Suppressor macrophage treated with lipopolysaccharide for 4 hours (primary cell): ENCODE measurements around the gene KIF13A.
"Not testable (repeated sequence)": the region's sequence is repeated elsewhere in the genome, so short reads cannot be mapped to it uniquely, and the experiment has no call there.

ENCODE experiments used
- DNase-seq: peaks from one replicate; pipeline ENCODE4 v3.0.0-alpha.2; 2020

KIF13A gene

GRCh38 chr6:17930321-17930993 is 57.0 kb downstream of the KIF13A start:
- DNase-seq = no peak

- no peak for DNase-seq
Measured at GRCh38 chr6:17928514-17929430, 58.7 kb downstream of the KIF13A start.

GRCh38 chr6:17927705-17928104 is 59.7 kb downstream of the KIF13A start:
- DNase-seq = no peak

DNA sequence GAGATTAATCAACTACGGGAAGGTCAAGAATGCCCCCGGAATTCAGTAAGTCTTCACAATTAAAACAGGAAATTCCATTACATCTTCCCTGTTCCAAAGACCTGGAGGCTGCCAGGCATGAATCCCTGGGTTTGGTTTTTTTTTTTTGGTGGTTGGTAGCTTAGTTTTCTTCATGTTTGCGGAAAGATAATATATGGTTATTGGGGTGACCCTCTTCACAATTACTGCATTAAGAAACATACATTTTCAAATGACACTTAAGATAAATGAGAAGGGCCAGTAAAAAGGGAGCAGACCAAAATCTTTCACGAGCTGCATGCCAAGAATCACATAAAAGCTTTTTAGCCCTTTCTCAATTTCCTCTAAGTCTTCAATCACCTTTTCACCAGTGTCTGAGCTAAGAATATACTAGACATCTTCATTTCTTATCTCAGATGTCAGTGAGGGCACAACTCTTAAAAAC is 64.0 kb downstream of the KIF13A start:
- no peak for DNase-seq

DNA sequence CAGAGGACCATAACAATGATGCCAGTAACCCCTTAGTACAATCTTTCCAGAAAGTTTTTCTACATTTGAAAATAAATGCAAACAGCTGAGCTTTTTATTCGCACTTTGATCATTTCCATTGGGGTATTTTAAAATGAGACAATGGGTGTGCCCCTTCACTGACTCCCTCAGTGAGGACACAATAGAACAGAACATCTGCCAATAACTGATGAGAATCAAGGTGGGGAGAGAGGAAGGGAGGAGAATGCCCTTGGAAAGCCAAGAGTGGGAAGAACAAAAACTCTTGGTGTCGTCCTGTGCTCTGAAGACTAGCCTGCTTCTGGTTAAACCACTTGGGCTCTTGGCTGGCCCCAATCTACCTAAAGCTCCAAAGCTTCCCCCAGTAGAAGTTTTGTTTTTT is 66.0 kb downstream of the KIF13A start:
- DNase-seq = no peak

GRCh38 chr6:17919496-17919895 is 67.9 kb downstream of the KIF13A start:
- DNase-seq = no peak

GRCh38 chr6:17917837-17918763 is 69.3 kb downstream of the KIF13A start:
- no peak for DNase-seq

- DNase-seq = no peak
Measured at GRCh38 chr6:17914651-17915050, 72.8 kb downstream of the KIF13A start.

- DNase-seq = no peak
Measured at GRCh38 chr6:17912521-17912920, 74.9 kb downstream of the KIF13A start.

DNA sequence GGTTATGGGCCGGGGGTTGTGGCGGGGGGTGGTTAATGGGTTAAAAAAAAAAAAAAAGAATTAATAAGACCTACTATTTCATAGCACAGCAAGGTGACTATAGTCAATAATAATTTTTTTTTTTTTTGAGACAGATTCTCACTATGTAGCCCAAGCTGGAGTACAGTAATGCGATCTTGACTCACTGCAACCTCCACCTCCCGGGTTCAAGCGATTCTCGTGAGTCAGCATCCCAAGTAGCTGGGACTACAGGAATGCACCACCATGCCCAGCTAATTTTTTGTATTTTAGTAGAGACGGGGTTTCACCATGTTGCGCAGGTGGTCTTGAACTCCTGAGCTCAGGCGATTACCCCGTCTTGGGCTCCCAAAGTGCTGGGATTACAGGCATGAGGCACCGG is 75.8 kb downstream of the KIF13A start:
- DNase-seq = not testable (repeated sequence)

DNA sequence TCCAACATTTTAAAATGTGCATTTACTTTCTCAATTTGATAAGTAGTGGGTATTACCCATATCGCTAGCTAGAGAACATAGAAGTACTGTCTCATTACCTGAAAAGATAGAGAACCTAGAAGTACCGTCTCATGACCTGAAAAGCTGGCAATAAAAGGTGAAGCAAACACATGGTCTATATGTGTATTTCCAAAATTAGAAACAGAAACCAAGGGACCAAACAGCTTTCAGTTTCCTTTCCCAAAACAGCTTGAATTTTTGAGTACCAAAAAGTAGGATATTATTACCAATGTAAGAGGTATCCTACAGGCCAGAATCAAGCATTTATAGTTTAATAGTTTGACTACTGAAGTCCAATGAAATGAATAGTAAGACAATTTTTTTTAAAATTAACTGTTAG is 77.2 kb downstream of the KIF13A start:
- peak; percentile 51 for DNase-seq

DNA sequence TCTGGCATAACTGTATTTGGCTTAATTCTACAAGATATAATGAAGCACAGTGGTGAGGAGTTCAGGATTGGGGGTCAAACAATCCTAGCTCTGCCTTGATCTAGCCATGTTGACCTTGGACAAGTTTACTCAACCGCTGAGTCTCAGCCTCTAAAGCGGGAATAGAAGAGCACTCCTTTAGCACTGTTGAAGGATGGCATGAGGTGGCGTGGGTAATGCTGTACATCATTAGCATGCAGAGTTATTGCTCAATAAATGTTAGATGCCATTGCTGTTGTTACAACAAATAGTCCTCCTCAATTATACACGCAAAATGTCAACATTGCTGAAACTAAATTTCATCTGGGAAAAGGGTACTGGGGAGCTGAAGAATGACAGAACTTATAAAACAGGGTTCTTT is 78.6 kb downstream of the KIF13A start:
- DNase-seq = peak; percentile 69

GRCh38 chr6:17907406-17908229 is 79.8 kb downstream of the KIF13A start:
- peak; percentile 97 for DNase-seq

GRCh38 chr6:17905611-17906592 is 81.5 kb downstream of the KIF13A start:
- peak; percentile 14 for DNase-seq

- DNase-seq = no peak
Measured at GRCh38 chr6:17904491-17905120, 82.8 kb downstream of the KIF13A start.

GRCh38 chr6:17902974-17903373 is 84.5 kb downstream of the KIF13A start:
- peak; percentile 66 for DNase-seq

GRCh38 chr6:17901493-17901892 is 85.9 kb downstream of the KIF13A start:
- DNase-seq = no peak

GRCh38 chr6:17900011-17900410 is 87.4 kb downstream of the KIF13A start:
- no peak for DNase-seq

- no peak for DNase-seq
Measured at GRCh38 chr6:17899491-17899890, 87.9 kb downstream of the KIF13A start.

DNA sequence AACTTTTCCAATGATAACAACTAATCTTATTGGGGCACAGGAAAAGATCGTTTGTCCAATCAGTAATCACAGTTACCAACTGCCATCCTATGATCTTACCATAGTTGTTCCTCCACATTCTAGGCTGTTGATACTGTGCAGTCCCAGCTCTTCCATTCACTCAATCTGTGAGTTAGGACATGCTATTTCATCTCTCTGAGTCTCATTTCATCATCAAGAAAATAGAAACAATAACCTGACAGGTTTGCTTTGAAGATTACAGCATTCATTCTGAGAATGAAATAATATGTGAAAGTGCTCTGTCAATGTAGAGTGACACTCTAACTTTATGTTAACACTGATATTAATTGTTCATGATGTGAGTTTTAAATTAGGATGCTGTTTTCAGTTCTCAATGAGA is 89.8 kb downstream of the KIF13A start:
- no peak for DNase-seq
